H54 (cell line): ENCODE data around the gene PGBD5.

Experiments used
- DNase-seq: peaks from one replicate; pipeline ENCODE4 v3.0.0; 2011; ENCODE audit warnings: low spot score, mixed read lengths; ENCODE audit not compliant: insufficient read length
- FAIRE-seq: peaks from 3 replicates; lab custom pipeline; 2011; peaks lifted over from hg19 to GRCh38; lab: Jason Lieb, UNC
- POLR2A ChIP-seq: IDR thresholded peaks from 2 replicates; pipeline ENCODE4 v1.6.1; 2011; ENCODE audit warnings: low read depth, mild to moderate bottlenecking, low read length

PGBD5 gene

GRCh38 chr1:230351514-230351913 is 74.6 kb downstream of the PGBD5 start:
- no peak for DNase-seq
- no peak for FAIRE-seq
- no peak for TF ChIP-seq POLR2A

GRCh38 chr1:230350208-230350921 is 75.8 kb downstream of the PGBD5 start:
- FAIRE-seq, result no peak
- no peak for TF ChIP-seq POLR2A
- peak; percentile 16 for DNase-seq

GRCh38 chr1:230349020-230349393 is 77.1 kb downstream of the PGBD5 start:
- no peak for DNase-seq
- no peak for TF ChIP-seq POLR2A
- FAIRE-seq, result no peak

- DNase-seq (no peak), FAIRE-seq (no peak)
- no peak for TF ChIP-seq POLR2A
Observed at GRCh38 chr1:230348386-230349019, 77.6 kb downstream of the PGBD5 start.

GRCh38 chr1:230347896-230348295 is 78.2 kb downstream of the PGBD5 start:
- FAIRE-seq (no peak), DNase-seq (no peak)
- TF ChIP-seq POLR2A, result no peak

- no peak for FAIRE-seq
- DNase-seq, result no peak
- TF ChIP-seq POLR2A, result no peak
Observed at GRCh38 chr1:230345139-230345885, 80.8 kb downstream of the PGBD5 start.

GRCh38 chr1:230342699-230343098 is 83.4 kb downstream of the PGBD5 start:
- FAIRE-seq (no peak), DNase-seq (no peak)

GRCh38 chr1:230342019-230342418 is 84.1 kb downstream of the PGBD5 start:
- DNase-seq (no peak), FAIRE-seq (no peak)
- TF ChIP-seq POLR2A, result no peak

More at GRCh38 chr1:230342699-230343098, 83.4 kb downstream of the PGBD5 start:
- TF ChIP-seq POLR2A, result no peak

GRCh38 chr1:230341162-230341546 is 85.0 kb downstream of the PGBD5 start:
- FAIRE-seq (no peak), DNase-seq (no peak)
- TF ChIP-seq POLR2A, result no peak

- DNase-seq, result no peak
- no peak for FAIRE-seq
- TF ChIP-seq POLR2A, result no peak
Observed at GRCh38 chr1:230340526-230341161, 85.5 kb downstream of the PGBD5 start.

GRCh38 chr1:230339033-230339432 is 87.1 kb downstream of the PGBD5 start:
- FAIRE-seq (no peak), DNase-seq (no peak)
- no peak for TF ChIP-seq POLR2A

- FAIRE-seq (no peak), DNase-seq (no peak)
- no peak for TF ChIP-seq POLR2A
Observed at GRCh38 chr1:230337266-230337665, 88.9 kb downstream of the PGBD5 start.

- DNase-seq (no peak), FAIRE-seq (no peak)
- TF ChIP-seq POLR2A, result no peak
Observed at GRCh38 chr1:230335861-230336522, 90.1 kb downstream of the PGBD5 start.
